GM12878 (cell line): ENCODE measurements around the gene ZBTB5. TPM values are rescaled to one million over a fixed set of nuclear protein-coding genes. Genes with fewer than 3 reads are reported as not detected.

ENCODE experiments used
- ATF7 ChIP-seq: fragments of 450-650 bp; IDR thresholded peaks from 2 replicates; pipeline ENCODE4 v1.6.1; 2016; ENCODE audit warnings: low read depth, mild to moderate bottlenecking
- BHLHE40 ChIP-seq, 2 experiments: fragments of 450-650 bp in 1 of 2; IDR thresholded peaks; 2 replicates each; pipeline ENCODE4 v1.6.1; 2011 to 2017; ENCODE audit warnings: low read depth in 2 of 2, borderline replicate concordance in 1 of 2, improper control_type of control experiment in 1 of 2, low read length in 1 of 2, mild to moderate bottlenecking in 1 of 2
- CHD2 ChIP-seq: IDR thresholded peaks from 2 replicates; pipeline ENCODE4 v1.6.1; 2011; ENCODE audit warnings: low read depth, low read length, improper control_type of control experiment, borderline replicate concordance
- HCFC1 ChIP-seq: fragments of 150-350 bp; IDR thresholded peaks from 2 replicates; pipeline ENCODE4 v1.6.1; 2014; ENCODE audit warnings: low read length
- KDM1A ChIP-seq: fragments of 200-600 bp; sonication (generic); IDR thresholded peaks from 2 replicates; pipeline ENCODE4 v1.6.1; 2016; ENCODE audit warnings: borderline replicate concordance
- MTA2 ChIP-seq: fragments of 450-650 bp; IDR thresholded peaks from 2 replicates; pipeline ENCODE4 v1.6.1; 2016; ENCODE audit warnings: low read depth, mild to moderate bottlenecking, moderate library complexity
- MXI1 ChIP-seq: fragments of 150-350 bp; IDR thresholded peaks from 2 replicates; pipeline ENCODE4 v1.6.1; 2011; ENCODE audit warnings: low read depth, mild to moderate bottlenecking, inconsistent platforms, low read length, improper control_type of control experiment
- NFIC ChIP-seq: IDR thresholded peaks from 2 replicates; pipeline ENCODE4 v1.6.1; 2012; ENCODE audit warnings: low read depth, mild to moderate bottlenecking, inconsistent platforms, low read length, moderate library complexity
- POLR2A ChIP-seq: IDR thresholded peaks from 2 replicates; pipeline ENCODE4 v1.6.1; 2011; ENCODE audit warnings: low read depth, mild to moderate bottlenecking, low read length
- POU2F2 ChIP-seq: IDR thresholded peaks from 3 replicates; pipeline ENCODE4 v1.6.1; 2011; ENCODE audit warnings: low read depth, mild to moderate bottlenecking, low read length, borderline replicate concordance
- RUNX3 ChIP-seq: IDR thresholded peaks from 2 replicates; pipeline ENCODE4 v1.6.1; 2012; ENCODE audit warnings: low read length, inconsistent platforms
- TCF3 ChIP-seq: IDR thresholded peaks from 2 replicates; pipeline ENCODE4 v1.6.1; 2012; ENCODE audit warnings: low read depth, mild to moderate bottlenecking, low read length, borderline replicate concordance; ENCODE audit not compliant: insufficient read depth
- polyA plus RNA-seq, 11 experiments: library from polyadenylated mRNA; depleted of rRNA in 4 of 11; unstranded in 6 of 11; stranded (reverse) in 5 of 11; fragments of >200 nt; fragmentation: Nextera tagmentation in 4 of 11; fragmentation: Illumina TruSeq in 1 of 11; extraction: Ambion mirVana in 4 of 11; extraction: Trizol in 1 of 11; gene quantifications; 1 replicate in 1 of 11; 2 replicates in 10 of 11; pipeline versions ENCODE4 v1.2.1 to v1.2.3, GENCODE V29; 2011 to 2016; ENCODE audit warnings: inconsistent platforms in 2 of 11, missing spikeins in 2 of 11, low read depth in 1 of 11
- total RNA-seq, 4 experiments: library from RNA; depleted of rRNA in 3 of 4; stranded (reverse); fragments of >200 nt in 3 of 4; fragmentation: Illumina TruSeq in 1 of 4; extraction: Trizol in 1 of 4; gene quantifications; 2 replicates each; pipeline versions ENCODE4 v1.2.1 to v1.2.3, GENCODE V29; 2013 to 2021
- TF ChIP-seq, protein P1 (sequence below): fragments of 450-650 bp; IDR thresholded peaks from 2 replicates; pipeline ENCODE4 v1.6.1; 2017; ENCODE audit warnings: antibody characterized with exemption, mild to moderate bottlenecking, moderate library complexity
- TF ChIP-seq, protein P2 (sequence below): fragments of 150-350 bp; IDR thresholded peaks from 2 replicates; pipeline ENCODE4 v1.6.1; 2014; ENCODE audit warnings: mild to moderate bottlenecking, low read depth, low read length
- TF ChIP-seq, protein P3 (sequence below): fragments of 450-650 bp; IDR thresholded peaks from 2 replicates; pipeline ENCODE4 v1.6.1; 2018; ENCODE audit warnings: borderline replicate concordance, mild to moderate bottlenecking; ENCODE audit not compliant: partially characterized antibody
- TF ChIP-seq, protein P4 (sequence below): IDR thresholded peaks from 2 replicates; pipeline ENCODE4 v1.6.1; 2012; ENCODE audit warnings: mild to moderate bottlenecking, low read depth, low read length
- TF ChIP-seq, protein P5 (sequence below): IDR thresholded peaks from 2 replicates; pipeline ENCODE4 v1.6.1; 2011; ENCODE audit warnings: borderline replicate concordance, low read depth, mild to moderate bottlenecking, moderate library complexity, mixed read lengths, low read length; ENCODE audit not compliant: insufficient read depth; ENCODE audit errors: extremely low read length

The ZBTB5 gene
- total and polyA plus RNA-seq, 10 of the 15 experiments (the other 5 are each of a cell fraction or from before 2014, with no cell fraction given), result 1.4 to 32.5 (median 12.1) TPM

DNA sequence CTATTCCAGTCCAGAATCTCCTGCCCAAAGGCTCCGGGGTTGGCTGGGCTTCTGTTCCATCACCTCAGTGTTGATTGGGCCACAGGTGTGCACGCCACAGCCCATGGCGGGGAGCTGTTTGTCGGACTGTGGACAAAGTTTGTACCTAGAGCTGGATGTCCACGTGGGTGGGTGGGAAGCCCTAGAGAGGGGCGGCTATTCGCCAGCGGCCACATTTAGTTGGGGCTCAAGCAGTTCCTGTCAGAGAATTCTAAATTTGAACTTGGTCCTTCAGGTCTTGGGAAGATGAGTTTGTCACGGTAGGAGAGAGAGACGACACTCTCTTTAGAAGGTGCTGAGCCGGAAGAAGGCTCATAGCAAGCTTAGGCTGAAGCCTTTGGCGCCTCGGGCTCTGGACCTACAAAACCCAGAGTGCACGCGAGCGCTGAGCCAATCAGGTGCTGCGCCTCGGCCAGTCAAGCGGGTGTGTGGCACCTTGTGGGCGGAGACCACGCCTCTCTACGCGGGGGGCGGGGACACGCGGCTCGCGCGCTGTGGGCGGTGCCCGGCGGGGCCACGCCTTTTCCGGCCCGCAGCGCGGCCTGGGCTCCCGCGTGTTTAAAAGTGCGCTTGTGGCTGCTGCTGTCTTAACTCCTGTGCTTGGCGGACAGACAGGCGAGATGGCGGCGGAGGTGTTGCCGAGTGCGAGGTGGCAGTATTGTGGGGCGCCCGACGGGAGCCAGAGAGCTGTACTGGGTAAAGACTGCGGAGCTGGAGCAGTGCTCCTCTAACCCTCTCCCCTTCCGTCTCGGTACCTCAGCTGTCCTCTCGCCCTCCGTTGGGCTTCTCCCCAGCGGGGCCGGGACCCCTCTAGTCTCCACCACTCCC, 20.4 kb upstream of the ZBTB5 start, which contains the start of gene POLR1E (continued):
- TF ChIP-seq, protein P1, sequence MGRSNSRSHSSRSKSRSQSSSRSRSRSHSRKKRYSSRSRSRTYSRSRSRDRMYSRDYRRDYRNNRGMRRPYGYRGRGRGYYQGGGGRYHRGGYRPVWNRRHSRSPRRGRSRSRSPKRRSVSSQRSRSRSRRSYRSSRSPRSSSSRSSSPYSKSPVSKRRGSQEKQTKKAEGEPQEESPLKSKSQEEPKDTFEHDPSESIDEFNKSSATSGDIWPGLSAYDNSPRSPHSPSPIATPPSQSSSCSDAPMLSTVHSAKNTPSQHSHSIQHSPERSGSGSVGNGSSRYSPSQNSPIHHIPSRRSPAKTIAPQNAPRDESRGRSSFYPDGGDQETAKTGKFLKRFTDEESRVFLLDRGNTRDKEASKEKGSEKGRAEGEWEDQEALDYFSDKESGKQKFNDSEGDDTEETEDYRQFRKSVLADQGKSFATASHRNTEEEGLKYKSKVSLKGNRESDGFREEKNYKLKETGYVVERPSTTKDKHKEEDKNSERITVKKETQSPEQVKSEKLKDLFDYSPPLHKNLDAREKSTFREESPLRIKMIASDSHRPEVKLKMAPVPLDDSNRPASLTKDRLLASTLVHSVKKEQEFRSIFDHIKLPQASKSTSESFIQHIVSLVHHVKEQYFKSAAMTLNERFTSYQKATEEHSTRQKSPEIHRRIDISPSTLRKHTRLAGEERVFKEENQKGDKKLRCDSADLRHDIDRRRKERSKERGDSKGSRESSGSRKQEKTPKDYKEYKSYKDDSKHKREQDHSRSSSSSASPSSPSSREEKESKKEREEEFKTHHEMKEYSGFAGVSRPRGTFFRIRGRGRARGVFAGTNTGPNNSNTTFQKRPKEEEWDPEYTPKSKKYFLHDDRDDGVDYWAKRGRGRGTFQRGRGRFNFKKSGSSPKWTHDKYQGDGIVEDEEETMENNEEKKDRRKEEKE, result no peak
- TF ChIP-seq CHD2 (0 out of 2 replicates have a peak, but pooled peaks have one; percentile 63), POLR2A (peak; percentile 99), RUNX3 (no peak; the same call in 1 of the 2 replicates), NFIC (no peak), TCF3 (0 out of 2 replicates have a peak, but pooled peaks have one; percentile 22), HCFC1 (peak; percentile 56), POU2F2 (peak; percentile 20; the same call in 1 of the 3 replicates), KDM1A (no peak), MTA2 (no peak), ATF7 (no peak), BHLHE40 (IDR thresholded peaks at IDR 0.05; ENCODE audit: borderline replicate concordance in 1 of 2, low read depth in 2 of 2, low read length in 1 of 2) (peak; percentile 84 to 91), MXI1 (peak; percentile 97)
- TF ChIP-seq, protein P2, sequence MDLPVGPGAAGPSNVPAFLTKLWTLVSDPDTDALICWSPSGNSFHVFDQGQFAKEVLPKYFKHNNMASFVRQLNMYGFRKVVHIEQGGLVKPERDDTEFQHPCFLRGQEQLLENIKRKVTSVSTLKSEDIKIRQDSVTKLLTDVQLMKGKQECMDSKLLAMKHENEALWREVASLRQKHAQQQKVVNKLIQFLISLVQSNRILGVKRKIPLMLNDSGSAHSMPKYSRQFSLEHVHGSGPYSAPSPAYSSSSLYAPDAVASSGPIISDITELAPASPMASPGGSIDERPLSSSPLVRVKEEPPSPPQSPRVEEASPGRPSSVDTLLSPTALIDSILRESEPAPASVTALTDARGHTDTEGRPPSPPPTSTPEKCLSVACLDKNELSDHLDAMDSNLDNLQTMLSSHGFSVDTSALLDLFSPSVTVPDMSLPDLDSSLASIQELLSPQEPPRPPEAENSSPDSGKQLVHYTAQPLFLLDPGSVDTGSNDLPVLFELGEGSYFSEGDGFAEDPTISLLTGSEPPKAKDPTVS, result no peak
- TF ChIP-seq, protein P3, sequence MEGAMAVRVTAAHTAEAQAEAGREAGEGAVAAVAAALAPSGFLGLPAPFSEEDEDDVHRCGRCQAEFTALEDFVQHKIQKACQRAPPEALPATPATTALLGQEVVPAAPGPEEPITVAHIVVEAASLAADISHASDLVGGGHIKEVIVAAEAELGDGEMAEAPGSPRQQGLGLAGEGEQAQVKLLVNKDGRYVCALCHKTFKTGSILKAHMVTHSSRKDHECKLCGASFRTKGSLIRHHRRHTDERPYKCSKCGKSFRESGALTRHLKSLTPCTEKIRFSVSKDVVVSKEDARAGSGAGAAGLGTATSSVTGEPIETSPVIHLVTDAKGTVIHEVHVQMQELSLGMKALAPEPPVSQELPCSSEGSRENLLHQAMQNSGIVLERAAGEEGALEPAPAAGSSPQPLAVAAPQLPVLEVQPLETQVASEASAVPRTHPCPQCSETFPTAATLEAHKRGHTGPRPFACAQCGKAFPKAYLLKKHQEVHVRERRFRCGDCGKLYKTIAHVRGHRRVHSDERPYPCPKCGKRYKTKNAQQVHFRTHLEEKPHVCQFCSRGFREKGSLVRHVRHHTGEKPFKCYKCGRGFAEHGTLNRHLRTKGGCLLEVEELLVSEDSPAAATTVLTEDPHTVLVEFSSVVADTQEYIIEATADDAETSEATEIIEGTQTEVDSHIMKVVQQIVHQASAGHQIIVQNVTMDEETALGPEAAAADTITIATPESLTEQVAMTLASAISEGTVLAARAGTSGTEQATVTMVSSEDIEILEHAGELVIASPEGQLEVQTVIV, result peak; percentile 14
- TF ChIP-seq, protein P4, sequence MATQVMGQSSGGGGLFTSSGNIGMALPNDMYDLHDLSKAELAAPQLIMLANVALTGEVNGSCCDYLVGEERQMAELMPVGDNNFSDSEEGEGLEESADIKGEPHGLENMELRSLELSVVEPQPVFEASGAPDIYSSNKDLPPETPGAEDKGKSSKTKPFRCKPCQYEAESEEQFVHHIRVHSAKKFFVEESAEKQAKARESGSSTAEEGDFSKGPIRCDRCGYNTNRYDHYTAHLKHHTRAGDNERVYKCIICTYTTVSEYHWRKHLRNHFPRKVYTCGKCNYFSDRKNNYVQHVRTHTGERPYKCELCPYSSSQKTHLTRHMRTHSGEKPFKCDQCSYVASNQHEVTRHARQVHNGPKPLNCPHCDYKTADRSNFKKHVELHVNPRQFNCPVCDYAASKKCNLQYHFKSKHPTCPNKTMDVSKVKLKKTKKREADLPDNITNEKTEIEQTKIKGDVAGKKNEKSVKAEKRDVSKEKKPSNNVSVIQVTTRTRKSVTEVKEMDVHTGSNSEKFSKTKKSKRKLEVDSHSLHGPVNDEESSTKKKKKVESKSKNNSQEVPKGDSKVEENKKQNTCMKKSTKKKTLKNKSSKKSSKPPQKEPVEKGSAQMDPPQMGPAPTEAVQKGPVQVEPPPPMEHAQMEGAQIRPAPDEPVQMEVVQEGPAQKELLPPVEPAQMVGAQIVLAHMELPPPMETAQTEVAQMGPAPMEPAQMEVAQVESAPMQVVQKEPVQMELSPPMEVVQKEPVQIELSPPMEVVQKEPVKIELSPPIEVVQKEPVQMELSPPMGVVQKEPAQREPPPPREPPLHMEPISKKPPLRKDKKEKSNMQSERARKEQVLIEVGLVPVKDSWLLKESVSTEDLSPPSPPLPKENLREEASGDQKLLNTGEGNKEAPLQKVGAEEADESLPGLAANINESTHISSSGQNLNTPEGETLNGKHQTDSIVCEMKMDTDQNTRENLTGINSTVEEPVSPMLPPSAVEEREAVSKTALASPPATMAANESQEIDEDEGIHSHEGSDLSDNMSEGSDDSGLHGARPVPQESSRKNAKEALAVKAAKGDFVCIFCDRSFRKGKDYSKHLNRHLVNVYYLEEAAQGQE, result no peak
- TF ChIP-seq, protein P5, sequence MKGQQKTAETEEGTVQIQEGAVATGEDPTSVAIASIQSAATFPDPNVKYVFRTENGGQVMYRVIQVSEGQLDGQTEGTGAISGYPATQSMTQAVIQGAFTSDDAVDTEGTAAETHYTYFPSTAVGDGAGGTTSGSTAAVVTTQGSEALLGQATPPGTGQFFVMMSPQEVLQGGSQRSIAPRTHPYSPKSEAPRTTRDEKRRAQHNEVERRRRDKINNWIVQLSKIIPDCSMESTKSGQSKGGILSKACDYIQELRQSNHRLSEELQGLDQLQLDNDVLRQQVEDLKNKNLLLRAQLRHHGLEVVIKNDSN, result peak; percentile 55
